Esophagus squamous epithelium (tissue), 5 donors: ENCODE data around the gene PAXX. TPM values are rescaled to one million over a fixed set of nuclear protein-coding genes. Genes with fewer than 3 reads are reported as not detected.

Experiments used
- DNase-seq: peaks from one replicate; lab custom pipeline; 2025; lab: John Stamatoyannopoulos, UW
- H3K27ac ChIP-seq, 4 donors: fragments of 200-600 bp; sonication (generic); one replicate each; pipeline ENCODE4 v1.5.1; 2016 to 2019; ENCODE audit warnings: mild to moderate bottlenecking in 1 of 4
- H3K27me3 ChIP-seq, 4 donors: fragments of 200-600 bp; sonication (generic); 1 replicate in 3 of 4; 2 replicates in 1 of 4; pipeline versions ENCODE4 v1.5.1 to v1.6.0; 2017 to 2021; ENCODE audit warnings: antibody characterized with exemption in 1 of 4
- H3K36me3 ChIP-seq, 3 donors: fragments of 200-600 bp; sonication (generic); one replicate each; pipeline ENCODE4 v1.5.1; 2016 to 2019
- H3K4me1 ChIP-seq, 3 donors: fragments of 200-600 bp; sonication (generic); one replicate each; pipeline ENCODE4 v1.5.1; 2017 to 2019
- H3K4me3 ChIP-seq, 4 donors: fragments of 200-600 bp; sonication (generic); 1 replicate in 3 of 4; 2 replicates in 1 of 4; pipeline ENCODE4 v1.5.1; 2016 to 2019; ENCODE audit warnings: mild to moderate bottlenecking in 2 of 4, moderate library complexity in 1 of 4
- H3K9me3 ChIP-seq, 3 donors: fragments of 200-600 bp; sonication (generic); one replicate each; pipeline ENCODE4 v1.5.1; 2016 to 2019
- POLR2A ChIP-seq, 4 donors: fragments of 450-650 bp; IDR thresholded peaks; one replicate each; pipeline ENCODE4 v1.6.1; 2017; ENCODE audit warnings: antibody characterized with exemption in 4 of 4, mild to moderate bottlenecking in 4 of 4, moderate library complexity in 3 of 4
- WGBS, 2 donors: methylation state at CpG; one replicate each; pipeline ENCODE4 v1.1.5; 2018; 5-methylcytosine and 5-hydroxymethylcytosine counted together
- intact Hi-C: fragments of 100-400 bp; cut with DNase I; formaldehyde crosslinking; loops from one replicate; pipeline ENCODE4 v1.15.0; 2022
- total RNA-seq, 4 donors: library from RNA; depleted of rRNA; stranded (reverse); fragments of >200 nt; gene quantifications; one replicate each; pipeline ENCODE4 v1.1.0, GENCODE V29; 2016
- TF ChIP-seq, protein P1 (sequence below), 6 experiments: fragments of 450-650 bp in 4 of 6; fragments of 200-600 bp in 2 of 6; sonication (generic) in 2 of 6; IDR thresholded peaks; one replicate each; pipeline ENCODE4 v1.5.1; 2016 to 2019; ENCODE audit warnings: antibody characterized with exemption in 6 of 6, mild to moderate bottlenecking in 4 of 6, moderate library complexity in 4 of 6
- donor health status: DM: yes; HTN: yes; CAD: no.

PAXX gene
- total RNA-seq, 4 donors from 2014 or later, result 18.3 to 56.3 (median 49.6) TPM

DNA sequence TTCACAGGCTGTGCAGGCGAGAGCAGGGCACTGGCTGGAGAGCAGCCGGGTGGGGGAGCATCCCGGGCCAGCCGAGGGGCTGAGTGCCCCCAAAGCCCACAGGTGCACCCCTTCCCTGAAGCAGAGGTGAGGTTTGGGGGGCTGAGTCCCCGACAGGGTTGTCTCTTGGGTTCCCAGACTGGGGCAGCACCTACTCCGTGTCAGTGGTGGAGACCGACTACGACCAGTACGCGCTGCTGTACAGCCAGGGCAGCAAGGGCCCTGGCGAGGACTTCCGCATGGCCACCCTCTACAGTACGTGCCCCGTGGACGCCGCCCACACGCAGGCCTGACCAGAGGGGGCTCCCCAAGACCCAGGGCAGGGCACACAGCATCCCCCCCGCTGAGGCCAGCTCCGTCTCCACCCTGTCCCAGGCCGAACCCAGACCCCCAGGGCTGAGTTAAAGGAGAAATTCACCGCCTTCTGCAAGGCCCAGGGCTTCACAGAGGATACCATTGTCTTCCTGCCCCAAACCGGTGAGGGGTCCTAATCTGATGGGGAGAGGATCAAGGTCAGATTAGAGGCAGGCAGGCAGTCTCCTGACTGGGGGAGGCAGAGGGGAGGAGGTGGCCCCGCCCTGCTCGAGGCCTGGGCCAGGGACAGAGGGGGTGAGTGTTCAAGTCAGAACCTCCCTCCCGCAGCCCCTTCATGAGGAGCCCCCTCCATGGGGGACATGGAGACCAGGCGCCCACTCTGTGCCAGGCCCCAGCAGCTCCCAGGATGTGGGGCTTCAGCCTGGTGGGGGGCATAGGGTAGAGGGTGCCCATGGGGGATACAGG is 12.2 kb upstream of the PAXX start:
- WGBS, 2 donors, result 81 to 94% methylated on average over 10 to 12 of the region's 26 CpGs
- no peak overlapping the region for H3K4me3 ChIP-seq
- TF ChIP-seq, protein P1, sequence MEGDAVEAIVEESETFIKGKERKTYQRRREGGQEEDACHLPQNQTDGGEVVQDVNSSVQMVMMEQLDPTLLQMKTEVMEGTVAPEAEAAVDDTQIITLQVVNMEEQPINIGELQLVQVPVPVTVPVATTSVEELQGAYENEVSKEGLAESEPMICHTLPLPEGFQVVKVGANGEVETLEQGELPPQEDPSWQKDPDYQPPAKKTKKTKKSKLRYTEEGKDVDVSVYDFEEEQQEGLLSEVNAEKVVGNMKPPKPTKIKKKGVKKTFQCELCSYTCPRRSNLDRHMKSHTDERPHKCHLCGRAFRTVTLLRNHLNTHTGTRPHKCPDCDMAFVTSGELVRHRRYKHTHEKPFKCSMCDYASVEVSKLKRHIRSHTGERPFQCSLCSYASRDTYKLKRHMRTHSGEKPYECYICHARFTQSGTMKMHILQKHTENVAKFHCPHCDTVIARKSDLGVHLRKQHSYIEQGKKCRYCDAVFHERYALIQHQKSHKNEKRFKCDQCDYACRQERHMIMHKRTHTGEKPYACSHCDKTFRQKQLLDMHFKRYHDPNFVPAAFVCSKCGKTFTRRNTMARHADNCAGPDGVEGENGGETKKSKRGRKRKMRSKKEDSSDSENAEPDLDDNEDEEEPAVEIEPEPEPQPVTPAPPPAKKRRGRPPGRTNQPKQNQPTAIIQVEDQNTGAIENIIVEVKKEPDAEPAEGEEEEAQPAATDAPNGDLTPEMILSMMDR (IDR thresholded peaks at IDR 0.05), result no peak
- TF ChIP-seq POLR2A (IDR thresholded peaks at IDR 0.05), result no peak
- DNase-seq, result no peak
- H3K36me3 ChIP-seq, result no peaks in the 10 kb centered on the region
- intact Hi-C loops, result no loop called here
- H3K4me1 ChIP-seq, result peaks cover 8 to 55% (median 22%) of the 10 kb centered on the region in 3 donors
- no peaks in the 10 kb centered on the region for H3K9me3 ChIP-seq
- H3K27me3 ChIP-seq, result peaks cover 0 to 36% (median 6%) of the 10 kb centered on the region in 4 donors
- H3K27ac ChIP-seq, result peak overlapping the region in 2 of 4 donors; percentile 9 to 71

DNA sequence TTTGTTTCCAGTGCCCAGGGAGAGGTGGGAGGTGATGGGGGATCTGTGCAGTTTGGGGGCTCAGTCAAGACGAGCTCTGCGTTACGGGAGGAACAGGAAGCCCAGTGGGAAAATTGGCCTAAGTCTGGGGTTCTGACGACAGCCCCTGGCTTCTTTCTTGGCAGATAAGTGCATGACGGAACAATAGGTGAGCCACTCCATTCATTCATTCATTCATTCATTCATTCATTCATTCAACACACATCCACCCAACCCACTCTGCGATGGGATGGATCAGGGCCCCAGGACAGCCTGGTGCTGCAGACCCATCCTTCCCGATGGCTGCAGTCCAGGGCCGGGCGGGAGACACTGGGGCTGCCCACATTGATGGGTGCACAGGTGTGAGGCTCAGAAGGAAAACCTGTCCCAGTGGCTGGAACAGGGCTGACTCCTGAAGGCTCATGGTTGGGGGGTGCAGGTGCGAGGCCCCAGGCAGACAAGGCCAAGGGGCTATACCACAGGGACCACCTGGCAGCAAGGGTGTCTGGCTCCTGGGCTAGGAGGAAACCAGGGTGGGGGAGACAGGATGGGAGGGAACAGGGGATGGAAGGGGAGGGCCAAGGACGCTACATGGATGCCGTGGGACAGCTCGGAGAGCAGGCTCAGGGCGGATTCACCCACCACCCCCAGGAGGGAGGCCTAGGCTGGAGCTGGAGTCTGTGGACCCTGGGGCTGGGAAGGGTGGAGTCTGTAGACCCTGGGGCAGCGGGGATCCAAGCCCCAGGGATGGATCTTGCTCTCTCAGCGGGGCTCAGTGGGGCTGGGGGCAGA is 11.3 kb upstream of the PAXX start:
- Histone ChIP-seq H3K36me3 (no peaks in the 10 kb centered on the region), H3K4me3 (no peak overlapping the region), H3K27me3 (peaks cover 3 to 45% (median 15%) of the 10 kb centered on the region in 4 donors), H3K9me3 (no peaks in the 10 kb centered on the region), H3K4me1 (peaks cover 0 to 54% (median 13%) of the 10 kb centered on the region in 3 donors), H3K27ac (peak overlapping the region; percentile 30 to 71 (median 50))
- intact Hi-C loops, result no loop called here
- DNase-seq, result no peak
- TF ChIP-seq, protein P1 (IDR thresholded peaks at IDR 0.05), result no peak
- no peak for TF ChIP-seq POLR2A (IDR thresholded peaks at IDR 0.05)
- 74 to 77% methylated on average over 10 to 16 of the region's 16 CpGs for WGBS, 2 donors

DNA sequence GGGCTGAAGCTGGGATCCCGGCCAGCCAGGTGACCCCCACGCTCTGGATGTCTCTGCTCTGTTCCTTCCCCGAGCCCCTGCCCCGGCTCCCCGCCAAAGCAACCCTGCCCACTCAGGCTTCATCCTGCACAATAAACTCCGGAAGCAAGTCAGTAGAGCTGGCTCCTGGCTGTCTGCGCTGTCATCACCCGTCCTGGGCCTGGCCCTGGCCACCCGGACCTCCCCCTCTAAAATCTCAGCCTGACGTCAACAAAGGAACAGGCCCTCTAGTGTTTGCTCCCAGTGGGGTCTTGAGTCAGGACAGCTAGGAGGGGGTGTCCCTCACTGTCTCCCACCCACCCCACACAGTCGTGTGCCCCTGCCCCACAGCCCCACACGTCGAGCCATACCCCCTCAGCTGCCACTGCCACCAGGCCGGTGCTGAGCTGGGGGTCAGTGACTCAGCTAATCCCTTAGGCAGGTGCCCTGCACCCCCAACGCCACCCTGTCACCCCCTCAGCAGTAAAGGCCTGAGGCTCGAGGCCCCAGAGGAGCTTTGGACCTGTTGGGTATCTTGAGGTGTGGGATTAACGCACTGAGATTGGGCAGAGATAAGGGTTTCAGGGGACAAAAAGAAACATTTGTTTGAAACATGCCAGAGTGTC is 10.5 kb upstream of the PAXX start:
- H3K27me3 ChIP-seq, result peaks cover 3 to 54% (median 17%) of the 10 kb centered on the region in 4 donors
- H3K36me3 ChIP-seq, result no peaks in the 10 kb centered on the region
- H3K27ac ChIP-seq, result peak overlapping the region in 2 of 4 donors; percentile 65 to 71
- WGBS, 2 donors, result 62 to 80% methylated on average over 1 to 7 of the region's 17 CpGs
- DNase-seq, result no peak
- H3K9me3 ChIP-seq, result no peaks in the 10 kb centered on the region
- intact Hi-C loops, result no loop called here
- peaks cover 0 to 46% (median 11%) of the 10 kb centered on the region in 3 donors for H3K4me1 ChIP-seq
- TF ChIP-seq, protein P1 (IDR thresholded peaks at IDR 0.05), result no peak
- TF ChIP-seq POLR2A (IDR thresholded peaks at IDR 0.05), result no peak
- H3K4me3 ChIP-seq, result no peak overlapping the region

DNA sequence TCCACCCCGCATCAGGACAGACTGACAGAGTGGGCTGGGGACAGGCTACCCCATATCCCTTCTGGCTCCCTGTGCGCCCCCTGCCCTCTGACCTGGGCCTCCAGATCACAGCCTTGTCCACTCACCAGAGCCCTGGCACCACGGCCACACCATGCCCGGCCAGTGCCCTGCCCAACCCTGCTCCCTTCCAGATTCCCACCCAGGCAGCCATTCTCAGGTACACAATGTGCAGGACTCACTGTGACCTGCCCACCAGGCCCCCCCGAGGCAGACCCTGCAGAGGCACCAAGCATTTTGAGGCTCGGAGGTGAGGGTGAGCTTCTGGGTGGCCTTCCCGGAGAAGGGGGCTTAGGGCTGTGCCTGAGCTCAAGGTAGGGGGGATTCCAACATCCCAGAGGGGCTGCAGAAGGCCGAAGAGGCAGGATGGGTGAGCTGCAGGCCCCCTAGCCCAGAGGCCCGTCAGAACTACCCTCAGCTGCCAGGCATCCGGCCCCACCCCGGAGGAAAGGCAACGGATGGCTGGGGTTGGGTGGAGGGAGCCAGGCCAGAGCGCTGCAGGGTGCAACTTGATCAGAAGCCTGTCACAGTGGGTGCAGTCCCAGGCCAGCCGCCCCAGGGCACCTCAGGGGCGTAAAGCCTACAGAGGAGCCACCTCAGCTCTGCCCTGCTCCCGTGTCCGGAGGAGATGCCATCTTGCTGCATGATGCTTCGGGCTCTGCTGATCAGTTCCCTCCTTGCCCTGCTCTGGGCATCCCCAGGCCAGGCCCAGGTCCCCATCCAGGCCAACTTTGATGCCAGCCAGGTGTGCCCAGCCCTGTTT is 9.8 kb upstream of the PAXX start, which contains the start of gene LCNL1:
LCNL1 (plus strand) TSS at position 762 of the 820 bp plus-strand sequence. CDS start 594 bp downstream, outside the sequence.
- H3K27ac ChIP-seq, result peak within 1 kb of the TSS in 2 of 4 donors; percentile 65 to 71
- H3K9me3 ChIP-seq, result no peaks in the 10 kb centered on the region
- H3K4me3 ChIP-seq, result no peak within 1 kb of the TSS
- intact Hi-C loops, result no loop called here
- 63 to 100% methylated on average over 1 to 8 of the region's 18 CpGs for WGBS, 2 donors
- no peak for DNase-seq
- peaks cover 0 to 38% (median 7%) of the 10 kb centered on the region in 3 donors for H3K4me1 ChIP-seq
- H3K27me3 ChIP-seq, result peaks cover 3 to 61% (median 17%) of the 10 kb centered on the region in 4 donors
- no peaks in the 10 kb centered on the region for H3K36me3 ChIP-seq
- TF ChIP-seq, protein P1 (IDR thresholded peaks at IDR 0.05), result no peak
- no peak for TF ChIP-seq POLR2A (IDR thresholded peaks at IDR 0.05)
